Heart left ventricle (tissue), 13 donors: ENCODE data around the gene KIF26B.

Experiments
- CTCF ChIP-seq, 12 donors: fragments of 200-600 bp; sonication (generic) in 4 of 12; IDR thresholded peaks; one replicate each; pipeline versions ENCODE4 v1.5.0 to v1.8.0; 2018 to 2022; ENCODE audit warnings: antibody characterized with exemption in 12 of 12, mild to moderate bottlenecking in 5 of 12
- POLR2A ChIP-seq, 2 donors: fragments of 450-650 bp; IDR thresholded peaks; one replicate each; pipeline ENCODE4 v1.6.1; 2017; ENCODE audit warnings: antibody characterized with exemption in 2 of 2, mild to moderate bottlenecking in 2 of 2, moderate library complexity in 2 of 2
- donor health status: ischemic (EF 13 %, LVEDD 7.1; RV severe dilation, severe dysfunction).
- donor health status: DM: no; HTN: yes; CAD: no.
- donor health status: DM: no; HTN: no; CAD: no.
- donor health status: ischemic (EF 25% LVEDD 6.9; RV normal size, moderate dysfunction).
- donor health status: ischemic (EF 25% LVEDD 5.7; RV mildly dilated, moderate dysfunction).
- donor health status: ischemic (EF 35%, LVEDD 5.7; RV mildly dilated, moderate dysfunction).
- donor health status: nonischemic (EF 11% LVEDD 7.7; RV severe dilation, severe dysfunction).
- donor health status: DM: yes; HTN: yes; CAD: no.
- donor health status: PGD.
- donor health status: ischemic (EF 29% LVEDD 5.4; RV normal size, mild dysfunction).
- donor health status: nonischemic (EF 23%, LVEDD 6.1; RV moderate dilation, normal function).

- peak in 3 of 12 donors; percentile 8 to 22 (median 9) for TF ChIP-seq CTCF (IDR thresholded peaks at IDR 0.05)
- TF ChIP-seq POLR2A (IDR thresholded peaks at IDR 0.05): no peak
Measured at GRCh38 chr1:245516284-245516759, 361.5 kb downstream of the KIF26B start.
